HepG2 (cell line): Measurements from ENCODE around the gene C20orf96. TPM values are rescaled to one million over a fixed set of nuclear protein-coding genes. Genes with fewer than 3 reads are reported as not detected.
A peak's percentile ranks its signal among the peaks of the same experiment; 100 is the strongest.

Experiments used
- ARNT2 ChIP-seq: sonication (generic); formaldehyde crosslinking; IDR thresholded peaks from 2 replicates; pipeline ENCODE4 v1.8.0; 2022; ENCODE audit warnings: mild to moderate bottlenecking, low read depth, missing genetic modification reagents, moderate library complexity
- ESRRA ChIP-seq: sonication (generic); formaldehyde crosslinking; IDR thresholded peaks from 2 replicates; pipeline ENCODE4 v1.5.1; 2020; ENCODE audit warnings: mild to moderate bottlenecking, low read depth, missing genetic modification reagents
- HMGA1 ChIP-seq: sonication (generic); formaldehyde crosslinking; conservative IDR thresholded peaks from 2 replicates; pipeline ENCODE4 v1.4.0; 2020; ENCODE audit warnings: missing genetic modification reagents
- MAFK ChIP-seq, 2 experiments: IDR thresholded peaks in 1 of 2; conservative IDR thresholded peaks in 1 of 2; 2 replicates each; pipeline ENCODE4 v1.6.1; 2011; ENCODE audit warnings: improper control_type of control experiment in 2 of 2, low read length in 2 of 2
- PHB2 ChIP-seq: fragments of 450-650 bp; IDR thresholded peaks from 2 replicates; pipeline ENCODE4 v1.6.1; 2018; ENCODE audit not compliant: partially characterized antibody
- SRSF1 ChIP-seq: fragments of 200-400 bp; formaldehyde crosslinking; optimal IDR thresholded peaks from 2 replicates; pipeline ENCODE3; 2017; ENCODE audit warnings: mild to moderate bottlenecking, low read depth, low read length, moderate library complexity
- TAF15 ChIP-seq: fragments of 200-400 bp; formaldehyde crosslinking; IDR thresholded peaks from one replicate; pipeline ENCODE4 v1.6.1; 2018; ENCODE audit warnings: mild to moderate bottlenecking, low read depth, low read length; ENCODE audit not compliant: poor library complexity, severe bottlenecking
- TMF1 ChIP-seq: sonication (generic); formaldehyde crosslinking; IDR thresholded peaks from 2 replicates; pipeline ENCODE4 v1.8.1; 2022; ENCODE audit warnings: low read depth, missing genetic modification reagents
- TP53 ChIP-seq: sonication (generic); formaldehyde crosslinking; conservative IDR thresholded peaks from 2 replicates; pipeline ENCODE4 v1.4.0; 2020; ENCODE audit warnings: missing genetic modification reagents
- YEATS2 ChIP-seq: sonication (generic); formaldehyde crosslinking; IDR thresholded peaks from 2 replicates; pipeline ENCODE4 v1.4.0; 2020; ENCODE audit warnings: missing genetic modification reagents, borderline replicate concordance
- ZBTB46 ChIP-seq: sonication (generic); formaldehyde crosslinking; IDR thresholded peaks from 2 replicates; pipeline ENCODE4 v1.4.0; 2020; ENCODE audit warnings: mild to moderate bottlenecking, missing genetic modification reagents, borderline replicate concordance
- ZNF180 ChIP-seq: sonication (generic); formaldehyde crosslinking; IDR thresholded peaks from 2 replicates; pipeline ENCODE4 v1.4.0; 2020; ENCODE audit warnings: low read depth, missing genetic modification reagents, borderline replicate concordance
- ZNF350 ChIP-seq: sonication (generic); formaldehyde crosslinking; IDR thresholded peaks from 2 replicates; pipeline ENCODE4 v1.4.0; 2020; ENCODE audit warnings: mild to moderate bottlenecking, low read depth, missing genetic modification reagents, borderline replicate concordance
- ZNF556 ChIP-seq: sonication (generic); formaldehyde crosslinking; IDR thresholded peaks from 2 replicates; pipeline ENCODE4 v1.4.0; 2020; ENCODE audit warnings: mild to moderate bottlenecking, missing genetic modification reagents, borderline replicate concordance
- ZNF570 ChIP-seq: sonication (generic); formaldehyde crosslinking; IDR thresholded peaks from 2 replicates; pipeline ENCODE4 v1.4.0; 2020; ENCODE audit warnings: mild to moderate bottlenecking, missing genetic modification reagents, borderline replicate concordance
- polyA plus RNA-seq, 8 experiments: library from polyadenylated mRNA; depleted of rRNA in 3 of 8; stranded (reverse) in 7 of 8; unstranded in 1 of 8; fragments of >200 nt; fragmentation: Illumina TruSeq in 4 of 8; extraction: Trizol in 4 of 8; gene quantifications; 2 replicates each; pipeline versions ENCODE4 v1.2.1 to v1.2.3, GENCODE V29; 2011 to 2016; ENCODE audit warnings: low read depth in 4 of 8, missing spikeins in 1 of 8, mixed read lengths in 1 of 8; ENCODE audit not compliant: insufficient read depth in 1 of 8
- total RNA-seq, 5 experiments: library from RNA; depleted of rRNA; stranded (reverse); fragments of >200 nt; fragmentation: Illumina TruSeq; extraction: Trizol; gene quantifications; 2 replicates each; pipeline ENCODE4 v1.2.3, GENCODE V29; 2016; ENCODE audit warnings: low read depth in 1 of 5
- TF ChIP-seq, protein P1 (sequence below): IDR thresholded peaks from 2 replicates; pipeline ENCODE4 v1.6.1; 2016
- TF ChIP-seq, protein P2 (sequence below): sonication (generic); formaldehyde crosslinking; IDR thresholded peaks from 2 replicates; pipeline ENCODE4 v1.4.0; 2020; ENCODE audit warnings: missing genetic modification reagents
- TF ChIP-seq, protein P3 (sequence below): sonication (generic); formaldehyde crosslinking; IDR thresholded peaks from 2 replicates; pipeline ENCODE4 v1.5.0; 2020; ENCODE audit warnings: missing genetic modification reagents
- TF ChIP-seq, protein P4 (sequence below): sonication (generic); formaldehyde crosslinking; IDR thresholded peaks from 2 replicates; pipeline ENCODE4 v1.4.0; 2020; ENCODE audit warnings: missing genetic modification reagents, mild to moderate bottlenecking, borderline replicate concordance

The C20orf96 gene
- total and polyA plus RNA-seq, 2 of the 13 experiments (the other 11 are each of a cell fraction or from before 2014, with no cell fraction given), result 3.8 to 20.6 TPM

DNA sequence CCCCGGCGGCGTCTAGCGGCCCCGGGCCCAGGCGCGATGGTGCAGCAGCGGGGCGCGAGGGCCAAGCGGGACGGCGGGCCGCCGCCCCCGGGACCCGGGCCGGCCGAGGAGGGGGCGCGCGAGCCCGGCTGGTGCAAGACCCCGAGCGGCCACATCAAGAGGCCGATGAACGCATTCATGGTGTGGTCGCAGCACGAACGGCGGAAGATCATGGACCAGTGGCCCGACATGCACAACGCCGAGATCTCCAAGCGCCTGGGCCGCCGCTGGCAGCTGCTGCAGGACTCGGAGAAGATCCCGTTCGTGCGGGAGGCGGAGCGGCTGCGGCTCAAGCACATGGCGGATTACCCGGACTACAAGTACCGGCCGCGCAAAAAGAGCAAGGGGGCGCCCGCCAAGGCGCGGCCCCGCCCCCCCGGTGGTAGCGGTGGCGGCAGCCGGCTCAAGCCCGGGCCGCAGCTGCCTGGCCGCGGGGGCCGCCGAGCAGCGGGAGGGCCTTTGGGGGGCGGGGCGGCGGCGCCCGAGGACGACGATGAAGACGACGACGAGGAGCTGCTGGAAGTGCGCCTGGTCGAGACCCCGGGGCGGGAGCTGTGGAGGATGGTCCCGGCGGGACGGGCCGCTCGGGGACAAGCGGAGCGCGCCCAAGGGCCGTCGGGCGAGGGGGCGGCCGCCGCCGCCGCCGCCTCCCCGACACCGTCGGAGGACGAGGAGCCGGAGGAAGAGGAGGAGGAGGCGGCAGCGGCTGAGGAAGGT lies 35.5 kb upstream of the C20orf96 start (continued):
- TF ChIP-seq ZNF556 (CRISPR knock-in tag), result no peak
- TF ChIP-seq, protein P1, sequence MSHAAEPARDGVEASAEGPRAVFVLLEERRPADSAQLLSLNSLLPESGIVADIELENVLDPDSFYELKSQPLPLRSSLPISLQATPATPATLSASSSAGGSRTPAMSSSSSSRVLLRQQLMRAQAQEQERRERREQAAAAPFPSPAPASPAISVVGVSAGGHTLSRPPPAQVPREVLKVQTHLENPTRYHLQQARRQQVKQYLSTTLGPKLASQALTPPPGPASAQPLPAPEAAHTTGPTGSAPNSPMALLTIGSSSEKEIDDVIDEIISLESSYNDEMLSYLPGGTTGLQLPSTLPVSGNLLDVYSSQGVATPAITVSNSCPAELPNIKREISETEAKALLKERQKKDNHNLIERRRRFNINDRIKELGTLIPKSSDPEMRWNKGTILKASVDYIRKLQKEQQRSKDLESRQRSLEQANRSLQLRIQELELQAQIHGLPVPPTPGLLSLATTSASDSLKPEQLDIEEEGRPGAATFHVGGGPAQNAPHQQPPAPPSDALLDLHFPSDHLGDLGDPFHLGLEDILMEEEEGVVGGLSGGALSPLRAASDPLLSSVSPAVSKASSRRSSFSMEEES, result no peak
- TF ChIP-seq, protein P2, sequence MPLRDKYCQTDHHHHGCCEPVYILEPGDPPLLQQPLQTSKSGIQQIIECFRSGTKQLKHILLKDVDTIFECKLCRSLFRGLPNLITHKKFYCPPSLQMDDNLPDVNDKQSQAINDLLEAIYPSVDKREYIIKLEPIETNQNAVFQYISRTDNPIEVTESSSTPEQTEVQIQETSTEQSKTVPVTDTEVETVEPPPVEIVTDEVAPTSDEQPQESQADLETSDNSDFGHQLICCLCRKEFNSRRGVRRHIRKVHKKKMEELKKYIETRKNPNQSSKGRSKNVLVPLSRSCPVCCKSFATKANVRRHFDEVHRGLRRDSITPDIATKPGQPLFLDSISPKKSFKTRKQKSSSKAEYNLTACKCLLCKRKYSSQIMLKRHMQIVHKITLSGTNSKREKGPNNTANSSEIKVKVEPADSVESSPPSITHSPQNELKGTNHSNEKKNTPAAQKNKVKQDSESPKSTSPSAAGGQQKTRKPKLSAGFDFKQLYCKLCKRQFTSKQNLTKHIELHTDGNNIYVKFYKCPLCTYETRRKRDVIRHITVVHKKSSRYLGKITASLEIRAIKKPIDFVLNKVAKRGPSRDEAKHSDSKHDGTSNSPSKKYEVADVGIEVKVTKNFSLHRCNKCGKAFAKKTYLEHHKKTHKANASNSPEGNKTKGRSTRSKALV (CRISPR knock-in tag), result no peak; the same call in 1 of the 2 replicates
- TF ChIP-seq ZNF180, result no peak
- TF ChIP-seq, protein P3, sequence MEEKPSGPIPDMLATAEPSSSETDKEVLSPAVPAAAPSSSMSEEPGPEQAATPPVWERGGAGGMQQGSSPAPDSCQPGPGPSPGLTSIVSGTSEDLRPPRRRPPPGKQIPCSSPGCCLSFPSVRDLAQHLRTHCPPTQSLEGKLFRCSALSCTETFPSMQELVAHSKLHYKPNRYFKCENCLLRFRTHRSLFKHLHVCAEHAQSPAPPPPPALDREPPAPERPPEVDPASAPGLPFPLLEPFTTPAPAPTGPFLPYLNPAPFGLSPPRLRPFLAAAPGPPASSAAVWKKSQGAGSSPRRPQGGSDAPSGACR (CRISPR knock-in tag), result no peak
- no peak for TF ChIP-seq YEATS2
- TF ChIP-seq TMF1, result peak; percentile 24; the same call in 1 of the 2 replicates
- peak; percentile 22 for TF ChIP-seq TAF15
- TF ChIP-seq ZBTB46, result no peak
- no peak for TF ChIP-seq PHB2
- peak; percentile 5; the same call in 1 of the 2 replicates for TF ChIP-seq ESRRA
- TF ChIP-seq ZNF570 (CRISPR knock-in tag), result no peak
- no peak for TF ChIP-seq SRSF1
- TF ChIP-seq ZNF350 (CRISPR knock-in tag), result no peak; the same call in 1 of the 2 replicates
- TF ChIP-seq MAFK (conservative IDR thresholded peaks at IDR 0.05 in 1 of 2, IDR thresholded peaks at IDR 0.05 in 1 of 2; ENCODE audit: low read length in 2 of 2), result no peak
- no peak for TF ChIP-seq HMGA1 (CRISPR knock-in tag)
- TF ChIP-seq ARNT2 (CRISPR knock-in tag), result peak; percentile 4; the same call in 1 of the 2 replicates
- TF ChIP-seq TP53, result no peak
- TF ChIP-seq, protein P4, sequence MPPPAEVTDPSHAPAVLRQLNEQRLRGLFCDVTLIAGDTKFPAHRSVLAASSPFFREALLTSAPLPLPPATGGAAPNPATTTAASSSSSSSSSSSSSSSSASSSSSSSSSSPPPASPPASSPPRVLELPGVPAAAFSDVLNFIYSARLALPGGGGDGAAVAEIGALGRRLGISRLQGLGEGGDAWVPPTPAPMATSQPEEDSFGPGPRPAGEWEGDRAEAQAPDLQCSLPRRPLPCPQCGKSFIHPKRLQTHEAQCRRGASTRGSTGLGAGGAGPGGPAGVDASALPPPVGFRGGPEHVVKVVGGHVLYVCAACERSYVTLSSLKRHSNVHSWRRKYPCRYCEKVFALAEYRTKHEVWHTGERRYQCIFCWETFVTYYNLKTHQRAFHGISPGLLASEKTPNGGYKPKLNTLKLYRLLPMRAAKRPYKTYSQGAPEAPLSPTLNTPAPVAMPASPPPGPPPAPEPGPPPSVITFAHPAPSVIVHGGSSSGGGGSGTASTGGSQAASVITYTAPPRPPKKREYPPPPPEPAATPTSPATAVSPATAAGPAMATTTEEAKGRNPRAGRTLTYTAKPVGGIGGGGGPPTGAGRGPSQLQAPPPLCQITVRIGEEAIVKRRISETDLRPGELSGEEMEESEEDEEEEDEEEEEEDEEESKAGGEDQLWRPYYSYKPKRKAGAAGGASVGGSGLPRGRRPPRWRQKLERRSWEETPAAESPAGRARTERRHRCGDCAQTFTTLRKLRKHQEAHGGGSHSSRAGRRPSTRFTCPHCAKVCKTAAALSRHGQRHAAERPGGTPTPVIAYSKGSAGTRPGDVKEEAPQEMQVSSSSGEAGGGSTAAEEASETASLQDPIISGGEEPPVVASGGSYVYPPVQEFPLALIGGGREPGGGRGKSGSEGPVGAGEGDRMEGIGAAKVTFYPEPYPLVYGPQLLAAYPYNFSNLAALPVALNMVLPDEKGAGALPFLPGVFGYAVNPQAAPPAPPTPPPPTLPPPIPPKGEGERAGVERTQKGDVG, result no peak
